ENCODE measurements around the gene ESR1. TPM values are rescaled to one million over a fixed set of nuclear protein-coding genes. Genes with fewer than 3 reads are reported as not detected.

ESR1 gene
- total RNA-seq, 1 experiment from 2014 or later: not detected

DNA sequence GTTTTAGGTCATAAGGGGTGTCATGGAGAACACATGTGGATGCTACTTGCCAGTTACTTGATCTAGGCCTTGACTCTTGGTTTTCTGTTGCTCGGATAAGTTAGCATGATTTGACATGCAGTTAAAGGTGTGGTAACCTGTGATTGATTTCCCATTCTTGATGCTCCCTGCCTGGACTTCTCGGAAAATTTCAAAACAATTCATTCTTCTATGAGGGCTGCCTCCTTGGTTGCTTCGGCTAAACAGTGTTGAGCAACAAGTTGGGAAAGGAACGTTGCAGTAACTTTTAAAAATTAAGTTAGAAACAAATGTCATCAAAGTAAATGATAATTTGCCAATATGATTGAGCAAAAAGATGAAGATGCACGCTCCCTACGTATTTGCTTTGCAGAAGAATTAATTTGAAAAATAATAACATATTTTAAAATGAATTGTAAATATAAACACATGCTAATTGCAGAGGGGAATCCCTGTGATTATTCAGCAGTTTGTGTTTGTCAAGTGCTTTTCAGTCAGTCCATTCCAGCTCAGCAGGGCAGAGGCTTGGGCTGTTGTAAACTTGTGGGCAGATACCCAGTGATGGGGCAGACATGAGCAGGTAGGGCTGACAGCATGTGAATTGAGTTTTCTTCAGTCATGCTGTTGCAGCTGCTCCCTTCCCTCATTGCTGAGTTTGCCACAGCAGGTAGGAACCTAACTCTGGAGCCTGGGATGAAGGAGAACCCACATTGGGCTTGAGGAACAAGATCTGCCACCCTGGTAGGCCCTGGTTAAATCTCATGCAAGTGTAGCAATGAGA is 110.2 kb downstream of the ESR1 start:
- TF ChIP-seq, protein P1, sequence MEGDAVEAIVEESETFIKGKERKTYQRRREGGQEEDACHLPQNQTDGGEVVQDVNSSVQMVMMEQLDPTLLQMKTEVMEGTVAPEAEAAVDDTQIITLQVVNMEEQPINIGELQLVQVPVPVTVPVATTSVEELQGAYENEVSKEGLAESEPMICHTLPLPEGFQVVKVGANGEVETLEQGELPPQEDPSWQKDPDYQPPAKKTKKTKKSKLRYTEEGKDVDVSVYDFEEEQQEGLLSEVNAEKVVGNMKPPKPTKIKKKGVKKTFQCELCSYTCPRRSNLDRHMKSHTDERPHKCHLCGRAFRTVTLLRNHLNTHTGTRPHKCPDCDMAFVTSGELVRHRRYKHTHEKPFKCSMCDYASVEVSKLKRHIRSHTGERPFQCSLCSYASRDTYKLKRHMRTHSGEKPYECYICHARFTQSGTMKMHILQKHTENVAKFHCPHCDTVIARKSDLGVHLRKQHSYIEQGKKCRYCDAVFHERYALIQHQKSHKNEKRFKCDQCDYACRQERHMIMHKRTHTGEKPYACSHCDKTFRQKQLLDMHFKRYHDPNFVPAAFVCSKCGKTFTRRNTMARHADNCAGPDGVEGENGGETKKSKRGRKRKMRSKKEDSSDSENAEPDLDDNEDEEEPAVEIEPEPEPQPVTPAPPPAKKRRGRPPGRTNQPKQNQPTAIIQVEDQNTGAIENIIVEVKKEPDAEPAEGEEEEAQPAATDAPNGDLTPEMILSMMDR (conservative IDR thresholded peaks at IDR 0.05): no peak
- peaks cover 8 to 10% of the 10 kb centered on the region in 2 experiments for H3K4me1 Mint-ChIP-seq
- no peak overlapping the region for H3K27ac ChIP-seq (ENCODE audit: insufficient read length, low read depth, low read length)

More for the DNA sequence above, 110.2 kb downstream of the ESR1 start:
- Histone ChIP-seq H2BK15ac (ENCODE audit: low read depth, low read length) (no peak overlapping the region), H3K4me1 (ENCODE audit: insufficient read depth, low read length) (no peaks in the 10 kb centered on the region), H3K56ac (ENCODE audit: insufficient read length, low read depth, low read length) (no peak overlapping the region), H4K8ac (replicated peaks; ENCODE audit: insufficient read length, low read depth, low read length) (no peak overlapping the region), H4K5ac (ENCODE audit: insufficient read length, low read depth, low read length) (no peak overlapping the region), H3K9ac (ENCODE audit: extremely low read depth, insufficient read length, low read length) (no peak overlapping the region), H3K23ac (ENCODE audit: insufficient read length, low read depth, low read length) (no peak overlapping the region), H2AFZ (ENCODE audit: low read length) (no peak overlapping the region), H3K4me2 (ENCODE audit: insufficient read depth, insufficient read length, low read length) (no peak overlapping the region), H2BK120ac (ENCODE audit: low read depth, low read length, poor library complexity, severe bottlenecking) (no peak overlapping the region), H3K23me2 (ENCODE audit: insufficient read length, low read depth, low read length, poor library complexity, severe bottlenecking) (no peaks in the 10 kb centered on the region), H3K14ac (ENCODE audit: insufficient read depth, low read length) (no peak overlapping the region), H2AK5ac (ENCODE audit: insufficient read length, low read length) (no peak overlapping the region), H3K4ac (ENCODE audit: low read depth, low read length) (no peak overlapping the region), H3K18ac (ENCODE audit: insufficient read length, low read depth, low read length) (no peak overlapping the region), H2BK5ac (ENCODE audit: insufficient read length, low read length) (no peak overlapping the region), H4K20me1 (ENCODE audit: control insufficient read depth, insufficient read depth, insufficient read length) (no peaks in the 10 kb centered on the region), H3K27me3 (ENCODE audit: insufficient read depth, low read length) (no peaks in the 10 kb centered on the region; the same call in 1 of the 2 replicates), H3T11ph (ENCODE audit: low read length) (no peak overlapping the region), H3K79me2 (ENCODE audit: insufficient read depth, low read length) (no peaks in the 10 kb centered on the region), H3K79me1 (ENCODE audit: insufficient read depth, low read depth, low read length, poor library complexity, severe bottlenecking) (no peaks in the 10 kb centered on the region), H4K91ac (ENCODE audit: insufficient read length, low read depth, low read length) (no peak overlapping the region), H3K9me3 (ENCODE audit: control insufficient read depth, low read depth, low read length) (no peaks in the 10 kb centered on the region), H2BK20ac (ENCODE audit: low read depth, low read length, poor library complexity, severe bottlenecking) (no peak overlapping the region), H2BK12ac (ENCODE audit: insufficient read length, low read depth, low read length) (no peak overlapping the region)
- WGBS (ENCODE audit: extremely low coverage, insufficient read length, low lambda C conversion rate): no CpG with 5 or more reads among the region's 6 CpGs
- Mint-ChIP-seq H3K27me3 (ENCODE audit: low read depth) (no peaks in the 10 kb centered on the region), H3K36me3 (ENCODE audit: insufficient read depth in 1 of 3, low read depth in 3 of 3) (no peaks in the 10 kb centered on the region), H3K4me3 (no peak overlapping the region), H3K27ac (peak overlapping the region in 1 of 3 experiments; percentile 54; a peak in 1 of 7 replicates), H3K9me3 (peaks cover 2 to 8% of the 10 kb centered on the region in 2 experiments; a peak in 1 of 5 replicates)
- no peak for DNase-seq
